Tibial nerve (tissue), 4 donors: ENCODE data around the gene RUNX1.

Source experiments
- CTCF ChIP-seq, 5 experiments: fragments of 200-600 bp in 3 of 5; fragments of 450-650 bp in 2 of 5; sonication (generic) in 3 of 5; IDR thresholded peaks; one replicate each; pipeline ENCODE4 v1.5.1; 2016 to 2019; ENCODE audit warnings: antibody characterized with exemption in 5 of 5, mild to moderate bottlenecking in 3 of 5, moderate library complexity in 2 of 5
- EP300 ChIP-seq, 2 donors: sonication (generic); formaldehyde crosslinking; IDR thresholded peaks; one replicate each; pipeline ENCODE4 v1.6.1; 2017; ENCODE audit warnings: antibody characterized with exemption in 2 of 2, mild to moderate bottlenecking in 1 of 2

GRCh38 chr21:34770576-34770975, 278.5 kb downstream of the RUNX1 start:
- TF ChIP-seq CTCF (IDR thresholded peaks at IDR 0.05) (no peak), EP300 (IDR thresholded peaks at IDR 0.05) (no peak)
